Neural progenitor cell (in vitro differentiated cells): ENCODE results near the gene ACER2. TPM values are rescaled to one million over a fixed set of nuclear protein-coding genes. Genes with fewer than 3 reads are reported as not detected.
"Not testable (repeated sequence)": the region's sequence is repeated elsewhere in the genome, so short reads cannot be mapped to it uniquely, and the experiment has no call there.

ENCODE experiments used
- DNase-seq: peaks from one replicate; pipeline ENCODE4 v3.0.0-alpha.2; 2016; ENCODE audit warnings: low spot score
- H2AFZ ChIP-seq: fragments of 200-600 bp; sonication (generic); replicated peaks from 2 replicates; pipeline ENCODE4 v1.6.1; 2016; ENCODE audit warnings: antibody characterized with exemption
- H3F3A ChIP-seq: fragments of 200-600 bp; sonication (generic); 2 replicates; pipeline ENCODE4 v1.6.1; 2016; ENCODE audit warnings: antibody characterized with exemption, low read depth
- H3K27ac ChIP-seq: fragments of 200-600 bp; sonication (generic); 2 replicates; pipeline ENCODE4 v1.5.1; 2016; ENCODE audit warnings: mild to moderate bottlenecking
- H3K27me3 ChIP-seq: fragments of 200-600 bp; sonication (generic); 2 replicates; pipeline ENCODE4 v1.6.1; 2016; ENCODE audit warnings: mild to moderate bottlenecking, moderate library complexity
- H3K36me3 ChIP-seq: fragments of 200-600 bp; sonication (generic); 2 replicates; pipeline ENCODE4 v1.5.1; 2016
- H3K4me1 ChIP-seq: fragments of 200-600 bp; sonication (generic); 2 replicates; pipeline ENCODE4 v1.6.1; 2016; ENCODE audit warnings: mixed run types
- H3K4me2 ChIP-seq: fragments of 200-600 bp; sonication (generic); 2 replicates; pipeline ENCODE4 v1.6.1; 2016
- H3K4me3 ChIP-seq: fragments of 200-600 bp; sonication (generic); 2 replicates; pipeline ENCODE4 v1.5.1; 2016
- H3K79me2 ChIP-seq: fragments of 200-600 bp; sonication (generic); 2 replicates; pipeline ENCODE4 v1.6.1; 2016; ENCODE audit warnings: low read depth
- H3K9ac ChIP-seq: fragments of 200-600 bp; sonication (generic); 2 replicates; pipeline ENCODE4 v1.6.1; 2016
- H3K9me3 ChIP-seq: fragments of 200-600 bp; sonication (generic); 2 replicates; pipeline ENCODE4 v1.5.1; 2016; ENCODE audit warnings: low read depth
- H4K20me1 ChIP-seq: fragments of 200-600 bp; sonication (generic); 2 replicates; pipeline ENCODE4 v1.6.1; 2016; ENCODE audit warnings: low read depth
- H3K27ac Mint-ChIP-seq: 3 replicates; pipeline ENCODE4 v1.8.0; 2021; ENCODE audit warnings: mixed read lengths
- H3K27me3 Mint-ChIP-seq: 2 replicates; pipeline ENCODE4 v1.8.0; 2022; ENCODE audit warnings: low read depth, mild to moderate bottlenecking, inconsistent platforms, moderate library complexity, mixed read lengths; ENCODE audit not compliant: insufficient read depth
- H3K36me3 Mint-ChIP-seq: 3 replicates; pipeline ENCODE4 v1.8.0; 2021; ENCODE audit warnings: mixed read lengths
- H3K4me1 Mint-ChIP-seq: 3 replicates; pipeline ENCODE4 v1.8.0; 2021; ENCODE audit warnings: mixed read lengths
- H3K4me3 Mint-ChIP-seq: 3 replicates; pipeline ENCODE4 v1.8.0; 2021; ENCODE audit warnings: mild to moderate bottlenecking, moderate library complexity, mixed read lengths
- H3K9me3 Mint-ChIP-seq: 3 replicates; pipeline ENCODE4 v1.8.0; 2020; ENCODE audit warnings: mixed read lengths
- CTCF ChIP-seq: fragments of 200-600 bp; sonication (generic); IDR thresholded peaks from 2 replicates; pipeline ENCODE4 v1.5.1; 2017; ENCODE audit warnings: antibody characterized with exemption, mild to moderate bottlenecking
- EZH2 ChIP-seq: fragments of 200-600 bp; sonication (generic); IDR thresholded peaks from 2 replicates; pipeline ENCODE4 v1.6.1; 2017; ENCODE audit warnings: antibody characterized with exemption, mild to moderate bottlenecking, moderate library complexity
- EZH2phosphoT487 ChIP-seq: fragments of 200-600 bp; sonication (generic); IDR thresholded peaks from 2 replicates; pipeline ENCODE4 v1.6.1; 2017; ENCODE audit warnings: antibody characterized with exemption
- total RNA-seq: library from RNA; depleted of rRNA; stranded (reverse); fragments of >200 nt; gene quantifications from 2 replicates; pipeline ENCODE4 v1.2.3, GENCODE V29; 2015; ENCODE audit warnings: low replicate concordance

Gene ACER2
- total RNA-seq, 1 donor from 2014 or later, result 5.6 TPM

- Mint-ChIP-seq H3K27ac (no peak overlapping the region), H3K4me1 (peaks cover 30% of the 10 kb centered on the region), H3K27me3 (peaks cover 5% of the 10 kb centered on the region), H3K9me3 (no peaks in the 10 kb centered on the region), H3K4me3 (peak overlapping the region; percentile 54), H3K36me3 (peaks cover 15% of the 10 kb centered on the region)
- no peak for DNase-seq
- peaks cover 41% of the 10 kb centered on the region for H3F3A ChIP-seq
- H3K36me3 ChIP-seq, result peaks cover 25% of the 10 kb centered on the region
- H3K27ac ChIP-seq, result no peak overlapping the region
- TF ChIP-seq EZH2, result no peak
- no peak for TF ChIP-seq CTCF
- no peak for TF ChIP-seq EZH2phosphoT487
- no peak overlapping the region for H2AFZ ChIP-seq
- no peak overlapping the region for H3K4me2 ChIP-seq
- H4K20me1 ChIP-seq, result peaks cover 29% of the 10 kb centered on the region
- peaks cover 48% of the 10 kb centered on the region for H3K79me2 ChIP-seq
- peaks cover 27% of the 10 kb centered on the region for H3K4me1 ChIP-seq
- H3K4me3 ChIP-seq, result no peak overlapping the region
- H3K9me3 ChIP-seq, result no peaks in the 10 kb centered on the region
- no peaks in the 10 kb centered on the region for H3K27me3 ChIP-seq
- no peak overlapping the region for H3K9ac ChIP-seq
These were observed 27.2 kb upstream of the ACER2 start for GRCh38 chr9:19381656-19382055.

DNA sequence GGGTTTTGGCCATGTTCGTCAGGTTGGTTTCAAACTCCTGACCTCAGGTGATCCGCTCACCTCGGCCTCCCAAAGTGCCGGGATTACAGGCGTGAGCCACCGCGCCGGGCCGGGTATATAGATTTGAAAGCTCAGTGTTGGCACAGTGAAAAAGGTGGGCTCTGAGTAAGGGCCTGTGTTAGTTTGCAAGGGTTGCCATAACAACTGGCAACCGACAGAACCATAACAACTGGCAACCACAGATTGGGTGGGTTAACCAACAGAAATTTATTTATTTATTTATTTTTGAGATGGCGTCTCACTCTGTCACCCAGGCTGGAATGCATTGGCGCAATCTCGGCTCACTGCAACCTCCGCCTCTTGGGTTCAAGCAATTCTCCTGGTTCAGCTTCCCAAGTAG, 23.6 kb upstream of the ACER2 start:
- H3K36me3 ChIP-seq, H3K4me2 ChIP-seq, H3K9me3 ChIP-seq, H3K4me3 ChIP-seq, H2AFZ ChIP-seq, H3K4me1 Mint-ChIP-seq, H3F3A ChIP-seq, H3K27ac ChIP-seq, H3K36me3 Mint-ChIP-seq, H3K4me3 Mint-ChIP-seq, DNase-seq, H3K9me3 Mint-ChIP-seq, H4K20me1 ChIP-seq, H3K4me1 ChIP-seq, H3K9ac ChIP-seq, H3K27ac Mint-ChIP-seq, H3K27me3 Mint-ChIP-seq, H3K27me3 ChIP-seq: not testable (repeated sequence)
- H3K79me2 ChIP-seq, result peaks cover 14% of the 10 kb centered on the region

DNA sequence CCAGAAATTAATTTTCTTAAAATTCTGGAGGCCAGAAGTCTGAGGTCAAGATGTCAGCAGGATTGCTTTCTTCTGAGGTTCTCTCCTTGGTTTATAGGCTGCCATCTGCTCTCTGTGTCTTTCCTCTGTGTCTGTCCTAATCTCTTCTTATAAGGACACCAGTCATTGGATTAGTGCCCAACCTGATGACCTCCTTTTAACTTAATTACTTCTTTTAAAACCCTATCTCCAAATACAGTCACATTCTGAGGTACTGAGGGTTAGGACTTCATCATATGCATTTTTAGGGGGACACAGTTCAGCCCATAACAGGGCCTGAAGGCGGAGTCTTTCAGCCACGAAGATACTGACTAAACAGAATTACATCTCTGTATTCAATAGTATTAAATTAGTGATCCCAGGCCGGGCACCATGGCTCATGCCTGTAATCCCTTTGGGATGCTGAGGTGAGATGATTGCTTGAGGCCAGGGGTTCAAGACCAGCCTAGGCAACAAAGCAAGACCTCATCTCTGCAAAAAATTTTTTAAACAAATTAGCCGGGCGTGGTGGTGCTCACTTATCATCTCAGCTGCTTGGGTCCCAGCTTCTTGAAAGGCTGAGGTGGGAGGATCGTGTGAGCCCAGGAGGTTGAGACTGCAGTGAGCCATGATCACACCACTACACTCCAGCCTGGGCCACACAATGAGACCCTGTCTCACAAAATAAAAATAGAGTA, 22.9 kb upstream of the ACER2 start:
- H3K27me3 ChIP-seq, result no peaks in the 10 kb centered on the region
- H3K9me3 Mint-ChIP-seq, result no peaks in the 10 kb centered on the region
- H4K20me1 ChIP-seq, result no peaks in the 10 kb centered on the region
- H3K4me1 Mint-ChIP-seq, result peaks cover 5% of the 10 kb centered on the region
- no peak overlapping the region for H3K27ac ChIP-seq
- H3K4me1 ChIP-seq, result peaks cover 2% of the 10 kb centered on the region
- no peaks in the 10 kb centered on the region for H3K9me3 ChIP-seq
- H3K36me3 ChIP-seq, result no peaks in the 10 kb centered on the region
- H3K4me2 ChIP-seq, result no peak overlapping the region
- H3K4me3 ChIP-seq, result no peak overlapping the region
- peak overlapping the region; percentile 62 for H3K27ac Mint-ChIP-seq
- no peak for DNase-seq
- peaks cover 8% of the 10 kb centered on the region for H3K79me2 ChIP-seq
- H3F3A ChIP-seq, result no peaks in the 10 kb centered on the region
- TF ChIP-seq EZH2 (no peak), CTCF (no peak), EZH2phosphoT487 (no peak)
- no peaks in the 10 kb centered on the region for H3K36me3 Mint-ChIP-seq
- H3K4me3 Mint-ChIP-seq, result no peak overlapping the region
- no peak overlapping the region for H2AFZ ChIP-seq
- no peak overlapping the region for H3K9ac ChIP-seq
- no peaks in the 10 kb centered on the region for H3K27me3 Mint-ChIP-seq

GRCh38 chr9:19386502-19387044, 22.2 kb upstream of the ACER2 start:
- Histone ChIP-seq H2AFZ (no peak overlapping the region), H3K79me2 (peaks cover 2% of the 10 kb centered on the region), H3K4me1 (no peaks in the 10 kb centered on the region), H3K27me3 (no peaks in the 10 kb centered on the region), H4K20me1 (no peaks in the 10 kb centered on the region), H3K4me2 (no peak overlapping the region), H3K9me3 (no peaks in the 10 kb centered on the region), H3F3A (no peaks in the 10 kb centered on the region), H3K27ac (no peak overlapping the region), H3K4me3 (no peak overlapping the region), H3K36me3 (no peaks in the 10 kb centered on the region), H3K9ac (no peak overlapping the region)
- Mint-ChIP-seq H3K36me3 (no peaks in the 10 kb centered on the region), H3K4me1 (no peaks in the 10 kb centered on the region), H3K9me3 (no peaks in the 10 kb centered on the region), H3K27me3 (no peaks in the 10 kb centered on the region), H3K27ac (no peak overlapping the region), H3K4me3 (no peak overlapping the region)
- TF ChIP-seq CTCF (no peak), EZH2 (no peak), EZH2phosphoT487 (no peak)
- no peak for DNase-seq
